ENCODE data around the gene DR1.

- TF ChIP-seq CTCF (IDR thresholded peaks at IDR 0.05 in 8 of 11, conservative IDR thresholded peaks at IDR 0.05 in 3 of 11): no peak
- no peak for TF ChIP-seq POLR2AphosphoS5 (IDR thresholded peaks at IDR 0.05)
- TF ChIP-seq POLR2A (IDR thresholded peaks at IDR 0.05): no peak
Observed at GRCh38 chr1:93384656-93385055, 38.9 kb downstream of the DR1 start.
